Measurements from ENCODE around the gene GGCX. TPM values are rescaled to one million over a fixed set of nuclear protein-coding genes. Genes with fewer than 3 reads are reported as not detected.

Gene GGCX
- total and polyA plus RNA-seq, 2 of the 13 experiments (the other 11 are each of a cell fraction or from before 2014, with no cell fraction given) = 72.5 to 103 TPM

- TF ChIP-seq, protein P1, sequence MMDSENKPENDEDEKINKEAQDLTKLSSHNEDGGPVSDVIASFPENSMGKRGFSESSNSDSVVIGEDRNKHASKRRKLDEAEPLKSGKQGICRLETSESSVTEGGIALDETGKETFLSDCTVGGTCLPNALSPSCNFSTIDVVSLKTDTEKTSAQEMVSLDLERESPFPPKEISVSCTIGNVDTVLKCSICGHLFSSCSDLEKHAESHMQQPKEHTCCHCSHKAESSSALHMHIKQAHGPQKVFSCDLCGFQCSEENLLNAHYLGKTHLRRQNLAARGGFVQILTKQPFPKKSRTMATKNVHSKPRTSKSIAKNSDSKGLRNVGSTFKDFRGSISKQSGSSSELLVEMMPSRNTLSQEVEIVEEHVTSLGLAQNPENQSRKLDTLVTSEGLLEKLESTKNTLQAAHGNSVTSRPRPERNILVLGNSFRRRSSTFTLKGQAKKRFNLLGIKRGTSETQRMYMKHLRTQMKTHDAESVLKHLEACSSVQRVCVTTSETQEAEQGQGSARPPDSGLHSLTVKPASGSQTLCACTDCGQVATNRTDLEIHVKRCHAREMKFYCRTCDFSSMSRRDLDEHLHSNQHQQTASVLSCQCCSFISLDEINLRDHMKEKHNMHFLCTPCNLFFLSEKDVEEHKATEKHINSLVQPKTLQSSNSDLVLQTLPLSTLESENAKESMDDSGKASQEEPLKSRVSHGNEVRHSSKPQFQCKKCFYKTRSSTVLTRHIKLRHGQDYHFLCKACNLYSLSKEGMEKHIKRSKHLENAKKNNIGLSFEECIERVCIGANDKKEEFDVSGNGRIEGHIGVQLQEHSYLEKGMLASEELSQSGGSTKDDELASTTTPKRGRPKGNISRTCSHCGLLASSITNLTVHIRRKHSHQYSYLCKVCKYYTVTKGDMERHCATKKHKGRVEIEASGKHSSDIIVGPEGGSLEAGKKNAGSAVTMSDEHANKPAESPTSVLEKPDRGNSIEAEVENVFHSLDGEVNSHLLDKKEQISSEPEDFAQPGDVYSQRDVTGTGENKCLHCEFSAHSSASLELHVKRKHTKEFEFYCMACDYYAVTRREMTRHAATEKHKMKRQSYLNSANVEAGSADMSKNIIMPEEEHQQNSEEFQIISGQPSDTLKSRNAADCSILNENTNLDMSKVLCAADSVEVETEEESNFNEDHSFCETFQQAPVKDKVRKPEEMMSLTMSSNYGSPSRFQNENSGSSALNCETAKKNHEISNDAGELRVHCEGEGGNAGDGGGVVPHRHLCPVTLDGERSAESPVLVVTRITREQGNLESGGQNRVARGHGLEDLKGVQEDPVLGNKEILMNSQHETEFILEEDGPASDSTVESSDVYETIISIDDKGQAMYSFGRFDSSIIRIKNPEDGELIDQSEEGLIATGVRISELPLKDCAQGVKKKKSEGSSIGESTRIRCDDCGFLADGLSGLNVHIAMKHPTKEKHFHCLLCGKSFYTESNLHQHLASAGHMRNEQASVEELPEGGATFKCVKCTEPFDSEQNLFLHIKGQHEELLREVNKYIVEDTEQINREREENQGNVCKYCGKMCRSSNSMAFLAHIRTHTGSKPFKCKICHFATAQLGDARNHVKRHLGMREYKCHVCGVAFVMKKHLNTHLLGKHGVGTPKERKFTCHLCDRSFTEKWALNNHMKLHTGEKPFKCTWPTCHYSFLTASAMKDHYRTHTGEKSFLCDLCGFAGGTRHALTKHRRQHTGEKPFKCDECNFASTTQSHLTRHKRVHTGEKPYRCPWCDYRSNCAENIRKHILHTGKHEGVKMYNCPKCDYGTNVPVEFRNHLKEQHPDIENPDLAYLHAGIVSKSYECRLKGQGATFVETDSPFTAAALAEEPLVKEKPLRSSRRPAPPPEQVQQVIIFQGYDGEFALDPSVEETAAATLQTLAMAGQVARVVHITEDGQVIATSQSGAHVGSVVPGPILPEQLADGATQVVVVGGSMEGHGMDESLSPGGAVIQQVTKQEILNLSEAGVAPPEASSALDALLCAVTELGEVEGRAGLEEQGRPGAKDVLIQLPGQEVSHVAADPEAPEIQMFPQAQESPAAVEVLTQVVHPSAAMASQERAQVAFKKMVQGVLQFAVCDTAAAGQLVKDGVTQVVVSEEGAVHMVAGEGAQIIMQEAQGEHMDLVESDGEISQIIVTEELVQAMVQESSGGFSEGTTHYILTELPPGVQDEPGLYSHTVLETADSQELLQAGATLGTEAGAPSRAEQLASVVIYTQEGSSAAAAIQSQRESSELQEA (CRISPR knock-in tag; IDR thresholded peaks at IDR 0.05; ENCODE audit: not compliant biosample characterization) = no peak
- TF ChIP-seq ATF2 (CRISPR knock-in tag; IDR thresholded peaks at IDR 0.05) (no peak; the same call in 1 of the 2 replicates), RERE (CRISPR knock-in tag; IDR thresholded peaks at IDR 0.05; ENCODE audit: low read depth) (no peak), POLR2A (IDR thresholded peaks at IDR 0.05; ENCODE audit: insufficient read depth in 1 of 2, low read depth in 2 of 2, low read length in 2 of 2) (peak in 1 of 2 experiments; percentile 42; a peak in 2 of 4 replicates), EHMT2 (IDR thresholded peaks at IDR 0.05; ENCODE audit: borderline replicate concordance, low read depth, low read length) (no peak), NCOA5 (CRISPR knock-in tag; IDR thresholded peaks at IDR 0.05) (no peak), ZNF33A (CRISPR knock-in tag; IDR thresholded peaks at IDR 0.05; ENCODE audit: borderline replicate concordance) (0 out of 2 replicates have a peak, but pooled peaks have one; percentile 1), PAWR (CRISPR knock-in tag; IDR thresholded peaks at IDR 0.05; ENCODE audit: borderline replicate concordance) (no peak)
Observed at GRCh38 chr2:85539361-85540132, 21.7 kb downstream of the GGCX start (continued).

All from HepG2 (cell line).